ENCODE data around the gene PRAMEF12.

- TF ChIP-seq TAF1 (IDR thresholded peaks at IDR 0.05; ENCODE audit: borderline replicate concordance, low read depth, low read length), result no peak
- no peak for TF ChIP-seq RBBP5 (conservative IDR thresholded peaks at IDR 0.05)
- TF ChIP-seq, protein P1, sequence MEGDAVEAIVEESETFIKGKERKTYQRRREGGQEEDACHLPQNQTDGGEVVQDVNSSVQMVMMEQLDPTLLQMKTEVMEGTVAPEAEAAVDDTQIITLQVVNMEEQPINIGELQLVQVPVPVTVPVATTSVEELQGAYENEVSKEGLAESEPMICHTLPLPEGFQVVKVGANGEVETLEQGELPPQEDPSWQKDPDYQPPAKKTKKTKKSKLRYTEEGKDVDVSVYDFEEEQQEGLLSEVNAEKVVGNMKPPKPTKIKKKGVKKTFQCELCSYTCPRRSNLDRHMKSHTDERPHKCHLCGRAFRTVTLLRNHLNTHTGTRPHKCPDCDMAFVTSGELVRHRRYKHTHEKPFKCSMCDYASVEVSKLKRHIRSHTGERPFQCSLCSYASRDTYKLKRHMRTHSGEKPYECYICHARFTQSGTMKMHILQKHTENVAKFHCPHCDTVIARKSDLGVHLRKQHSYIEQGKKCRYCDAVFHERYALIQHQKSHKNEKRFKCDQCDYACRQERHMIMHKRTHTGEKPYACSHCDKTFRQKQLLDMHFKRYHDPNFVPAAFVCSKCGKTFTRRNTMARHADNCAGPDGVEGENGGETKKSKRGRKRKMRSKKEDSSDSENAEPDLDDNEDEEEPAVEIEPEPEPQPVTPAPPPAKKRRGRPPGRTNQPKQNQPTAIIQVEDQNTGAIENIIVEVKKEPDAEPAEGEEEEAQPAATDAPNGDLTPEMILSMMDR (IDR thresholded peaks at IDR 0.05 in 2 of 3, conservative IDR thresholded peaks at IDR 0.05 in 1 of 3; ENCODE audit: control insufficient read depth in 2 of 3, extremely low read depth in 1 of 3, insufficient read depth in 1 of 3, low read depth in 3 of 3, low read length in 3 of 3), result no peak
- TF ChIP-seq TCF7 (IDR thresholded peaks at IDR 0.05; ENCODE audit: borderline replicate concordance), result no peak
- no peak for TF ChIP-seq EZH2 (IDR thresholded peaks at IDR 0.05; ENCODE audit: borderline replicate concordance, control insufficient read depth, low read depth, low read length)
- no peak for TF ChIP-seq YY1 (IDR thresholded peaks at IDR 0.05; ENCODE audit: low read depth, low read length)
- TF ChIP-seq JUND (IDR thresholded peaks at IDR 0.05; ENCODE audit: low read depth, low read length), result no peak
- TF ChIP-seq CHD2 (IDR thresholded peaks at IDR 0.05; ENCODE audit: borderline replicate concordance, low read depth, low read length), result no peak
- TF ChIP-seq ETV6 (conservative IDR thresholded peaks at IDR 0.05 in 1 of 2, IDR thresholded peaks at IDR 0.05 in 1 of 2; ENCODE audit: borderline replicate concordance in 1 of 2, low read depth in 1 of 2), result no peak
Observed at GRCh38 chr1:12769976-12770505, 3.5 kb upstream of the PRAMEF12 start.

All from GM12878 (cell line).